GM20431 (cell line): ENCODE measurements around the gene SDSL.

ENCODE experiments used
- in situ Hi-C: fragments of 300-500 bp; cut with MseI, MboI; formaldehyde crosslinking; loops from one replicate; pipeline ENCODE4 v1.15.0; 2020; ENCODE audit warnings: low sequenced_read_pairs; ENCODE audit not compliant: unreplicated experiment

Gene SDSL

DNA sequence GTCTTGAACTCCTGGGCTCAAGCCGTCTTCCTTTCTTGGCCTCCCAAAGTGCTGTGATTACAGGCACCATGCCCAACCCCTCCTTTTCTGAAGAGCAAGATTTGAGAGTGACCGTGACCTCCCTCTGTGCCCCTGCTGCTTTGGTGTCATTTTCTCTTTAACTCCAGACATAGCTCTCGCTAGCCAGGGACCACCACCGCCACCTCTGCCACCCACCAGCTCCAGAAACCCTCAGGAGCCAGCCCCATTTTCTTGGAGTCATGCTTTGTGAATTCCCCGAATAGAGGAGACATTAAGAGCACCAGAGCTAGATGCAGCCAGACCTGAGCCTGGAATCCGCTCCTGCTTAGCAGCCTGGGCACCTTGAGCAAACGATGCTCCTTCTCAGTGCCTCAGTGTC is 18.2 kb downstream of the SDSL start:
- in situ Hi-C loops: loop anchor here (25.0 kb wide), 1 partner anchor 472 kb away; no protein-coding TSS in a partner anchor

DNA sequence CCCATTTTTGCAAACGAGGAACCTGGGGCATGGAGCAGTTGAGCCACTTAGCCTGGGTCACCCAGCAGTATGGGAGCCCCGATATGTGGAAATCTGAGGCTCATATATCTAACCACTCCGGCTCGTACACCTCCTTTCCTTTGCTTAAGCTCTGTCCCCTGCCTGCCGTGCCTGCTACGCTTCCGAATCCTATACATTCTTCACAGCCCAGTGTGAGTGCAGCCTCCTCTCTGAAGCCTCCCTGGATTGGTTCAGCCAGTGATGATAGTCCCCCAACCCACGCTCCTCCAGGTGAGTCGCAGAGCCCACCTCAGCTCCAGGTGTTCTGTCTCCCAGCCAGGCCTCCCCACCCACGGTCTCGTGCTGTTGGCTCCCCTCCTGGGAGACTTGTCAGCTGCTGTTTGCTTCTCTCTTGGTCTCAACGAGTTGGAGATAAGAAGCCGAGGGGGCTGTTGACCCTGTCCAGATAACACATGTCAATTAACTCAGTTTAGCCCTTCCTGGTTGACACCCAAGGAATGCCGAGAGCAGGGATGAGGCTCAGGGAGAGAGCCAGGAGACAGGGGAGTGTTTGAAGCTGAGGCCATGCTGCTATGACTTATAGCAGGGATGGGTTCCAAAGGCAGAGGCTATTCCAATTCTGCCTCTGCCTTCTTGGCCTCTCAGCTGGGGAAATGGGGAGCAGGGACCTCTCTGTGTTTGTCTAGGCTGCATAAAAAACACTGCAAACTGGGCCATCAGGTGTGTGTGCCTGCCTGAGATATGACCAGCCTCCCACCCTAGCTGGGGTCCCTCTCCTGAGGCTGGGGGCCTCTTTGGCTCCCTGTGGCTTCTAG is 19.0 kb downstream of the SDSL start:
- in situ Hi-C loops: loop anchor here (25.0 kb wide), 1 partner anchor 471 kb away; no protein-coding TSS in a partner anchor

DNA sequence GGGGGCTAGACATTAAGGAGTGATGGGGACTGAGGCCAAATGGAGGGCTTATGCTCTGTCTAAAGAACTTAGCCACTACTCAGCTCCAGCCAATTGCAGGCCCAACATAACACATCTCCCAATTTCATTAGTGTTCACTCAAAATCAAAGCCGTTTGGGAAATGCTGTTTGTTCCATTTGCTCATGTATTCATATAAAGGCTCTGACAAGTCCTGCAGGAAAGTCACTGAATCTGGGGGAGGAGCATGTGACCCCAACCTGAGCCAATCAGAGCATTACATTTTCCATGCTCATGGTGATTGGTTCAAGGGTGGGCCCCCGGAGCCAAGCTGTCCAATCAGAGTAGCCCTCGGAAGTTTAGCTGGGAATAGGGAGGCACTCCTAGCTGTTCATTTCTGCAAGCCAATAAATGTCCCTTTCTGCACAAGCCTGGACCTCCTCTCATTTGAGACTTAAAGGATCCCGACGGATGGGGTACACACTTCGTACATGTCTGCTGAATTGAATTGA is 20.9 kb downstream of the SDSL start:
- in situ Hi-C loops: loop anchor here (25.0 kb wide), 1 partner anchor 469 kb away; no protein-coding TSS in a partner anchor

DNA sequence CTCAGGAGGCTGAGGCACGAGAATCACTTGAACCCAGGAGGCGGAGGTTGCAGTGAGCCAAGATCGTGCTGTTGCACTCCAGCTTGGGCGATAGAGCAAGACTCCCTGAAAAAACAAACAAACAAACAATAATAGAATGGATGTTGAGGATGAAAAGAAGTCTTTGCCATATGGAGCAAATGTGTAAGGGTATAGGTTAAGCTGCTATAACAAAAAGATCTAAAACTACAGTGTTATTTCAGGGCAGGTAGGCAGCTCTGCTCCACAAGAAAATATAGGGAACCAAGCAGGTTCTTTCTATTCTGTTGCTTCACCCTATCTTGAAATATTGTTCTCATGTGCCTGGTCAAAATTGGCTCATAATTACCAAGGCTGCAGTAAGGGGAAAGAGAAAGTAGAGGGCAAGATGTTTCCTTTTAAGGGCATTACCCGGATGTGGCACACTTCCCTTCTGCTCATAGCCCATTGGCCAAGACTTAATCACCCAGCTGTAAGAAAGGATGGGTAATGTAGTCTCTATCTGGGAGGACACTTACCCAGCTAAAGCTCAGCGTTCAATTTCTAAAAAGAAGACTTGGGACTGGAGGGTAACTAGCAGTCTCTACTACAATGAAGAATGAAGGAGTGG is 23.5 kb downstream of the SDSL start:
- in situ Hi-C loops: loop anchor here (25.0 kb wide), 1 partner anchor 467 kb away; no protein-coding TSS in a partner anchor

DNA sequence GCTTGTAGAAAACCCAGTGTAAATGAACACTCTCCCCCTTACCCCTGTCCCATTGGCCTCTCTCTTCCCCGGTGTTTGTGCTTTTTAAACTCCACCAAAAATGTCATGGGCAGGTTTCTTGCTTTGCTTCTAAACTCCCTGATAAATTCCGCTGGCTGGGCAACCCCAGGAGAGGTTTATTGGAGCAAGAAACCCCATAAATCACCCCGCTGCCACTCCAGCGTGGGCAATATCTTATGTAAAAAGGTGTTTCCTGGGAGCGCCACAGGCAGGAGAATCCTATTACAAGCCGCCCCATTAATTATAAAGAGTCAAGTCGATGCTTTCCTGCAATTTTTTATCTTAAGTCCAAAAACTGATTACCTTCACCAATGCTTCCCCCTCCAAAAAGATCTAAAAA is 26.7 kb downstream of the SDSL start:
- in situ Hi-C loops: loop anchor here (25.0 kb wide), 1 partner anchor 463 kb away; no protein-coding TSS in a partner anchor

DNA sequence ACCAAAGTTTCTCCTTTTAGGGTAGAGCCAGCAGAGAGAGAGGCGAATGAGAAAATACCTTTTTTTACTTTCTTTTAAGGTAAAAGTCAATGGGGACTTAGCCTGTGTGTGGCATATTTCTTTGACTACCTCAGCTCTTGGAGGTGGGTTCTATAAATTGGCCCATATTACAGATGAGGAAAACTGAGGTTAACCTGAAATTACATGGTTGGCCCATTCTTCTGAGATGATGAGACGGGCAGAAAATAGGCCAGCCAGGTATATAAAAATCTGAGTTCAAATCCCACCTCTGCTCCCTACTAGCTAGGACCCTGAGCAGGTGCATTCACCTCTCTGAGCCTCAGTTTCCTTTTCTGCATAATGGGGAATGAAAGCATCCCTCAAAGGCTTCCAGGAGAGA is 27.1 kb downstream of the SDSL start:
- in situ Hi-C loops: loop anchor here (25.0 kb wide), 1 partner anchor 463 kb away; no protein-coding TSS in a partner anchor

DNA sequence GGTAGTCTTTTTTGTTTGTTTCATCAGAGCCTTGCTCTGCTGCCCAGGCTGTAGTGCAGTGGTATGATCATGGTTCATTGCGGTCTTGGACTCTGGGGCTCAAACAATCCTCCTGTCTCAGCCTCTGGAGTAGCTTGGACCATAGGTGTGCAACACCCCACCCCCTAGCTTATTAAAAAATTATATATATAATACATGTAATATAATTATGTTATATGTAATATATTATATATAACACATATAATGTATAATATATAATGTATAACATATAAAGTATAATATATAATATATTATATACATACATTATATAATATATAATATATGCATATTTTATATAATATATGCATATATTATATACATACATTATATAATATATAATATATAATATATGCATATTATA is 27.7 kb downstream of the SDSL start:
- in situ Hi-C loops: loop anchor here (25.0 kb wide), 1 partner anchor 462 kb away; no protein-coding TSS in a partner anchor

DNA sequence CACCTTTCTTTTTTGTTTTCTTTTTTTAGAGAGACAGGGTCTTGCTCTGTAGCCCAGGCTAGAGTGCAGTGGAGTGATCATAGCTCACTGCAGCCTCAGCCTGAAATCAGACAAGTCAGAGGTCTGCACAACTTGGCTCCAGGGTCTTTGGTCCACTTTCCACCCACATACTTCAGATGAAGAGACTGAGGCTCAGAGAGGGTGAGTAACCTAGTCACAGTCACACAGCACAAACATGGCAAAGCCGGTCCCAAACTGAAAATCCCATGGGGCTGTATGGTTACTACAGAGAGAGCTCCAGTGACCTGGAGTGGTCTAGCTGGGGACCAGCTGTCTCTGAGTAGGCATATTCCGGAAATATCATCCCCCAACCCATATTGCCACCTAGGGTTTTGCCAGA is 30.3 kb downstream of the SDSL start:
- in situ Hi-C loops: no loop called here

DNA sequence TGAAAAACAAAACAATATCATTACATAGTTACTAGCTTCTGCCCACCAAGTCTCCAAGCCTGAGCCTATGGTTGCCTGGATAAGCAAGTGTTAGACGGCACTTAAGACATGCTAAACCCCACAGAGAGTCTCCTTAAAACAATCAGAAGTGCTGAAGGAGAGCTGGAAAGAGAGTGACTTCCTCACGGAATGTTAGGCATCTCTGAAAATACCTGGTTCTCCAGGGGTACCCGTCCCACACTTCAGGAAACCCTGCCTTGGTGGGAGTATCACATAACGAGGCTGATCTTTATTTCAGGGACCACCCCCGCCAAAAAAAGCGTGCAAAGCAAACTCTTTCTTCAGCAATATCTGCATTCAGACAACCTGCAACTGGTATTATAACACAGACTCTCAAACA is 31.1 kb downstream of the SDSL start:
- in situ Hi-C loops: no loop called here

DNA sequence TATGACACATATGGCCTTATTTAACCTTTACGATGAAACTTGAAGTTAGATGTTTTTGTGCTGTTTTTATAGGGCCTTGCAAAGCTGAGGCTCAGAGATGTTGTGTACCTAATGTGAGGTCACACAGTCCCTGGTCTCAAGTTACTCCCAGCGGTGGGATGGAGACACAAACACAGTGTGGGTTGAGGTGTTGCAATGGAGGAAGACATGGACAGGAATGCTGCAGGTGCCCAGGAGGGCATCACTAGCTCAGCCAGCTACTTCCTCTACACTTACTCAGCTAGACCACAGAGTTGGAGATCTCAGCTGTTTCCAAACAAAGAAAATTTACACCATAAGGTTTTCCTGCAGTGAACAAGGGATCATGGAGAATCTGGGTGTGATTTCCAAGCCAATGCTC is 34.0 kb downstream of the SDSL start:
- in situ Hi-C loops: no loop called here

DNA sequence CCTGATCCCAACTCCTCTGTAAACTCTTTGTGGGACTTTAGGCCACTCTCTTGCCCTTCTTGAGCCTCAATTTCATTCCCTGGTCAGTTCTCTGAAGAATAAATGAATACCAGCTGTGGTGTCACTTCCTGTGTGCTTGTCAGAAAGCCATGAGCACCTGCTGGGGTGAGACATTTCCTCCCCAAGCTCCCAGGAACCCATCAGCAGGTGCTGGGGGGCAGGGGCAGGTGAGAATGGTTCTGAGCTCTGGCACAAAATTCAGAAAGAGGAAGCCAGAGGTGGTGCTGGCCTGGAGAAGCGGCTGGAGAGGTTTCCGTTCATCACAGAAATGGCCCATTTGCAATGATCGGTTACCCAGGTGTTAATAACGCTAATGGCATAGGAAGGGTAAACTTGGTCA is 34.6 kb downstream of the SDSL start:
- in situ Hi-C loops: no loop called here

DNA sequence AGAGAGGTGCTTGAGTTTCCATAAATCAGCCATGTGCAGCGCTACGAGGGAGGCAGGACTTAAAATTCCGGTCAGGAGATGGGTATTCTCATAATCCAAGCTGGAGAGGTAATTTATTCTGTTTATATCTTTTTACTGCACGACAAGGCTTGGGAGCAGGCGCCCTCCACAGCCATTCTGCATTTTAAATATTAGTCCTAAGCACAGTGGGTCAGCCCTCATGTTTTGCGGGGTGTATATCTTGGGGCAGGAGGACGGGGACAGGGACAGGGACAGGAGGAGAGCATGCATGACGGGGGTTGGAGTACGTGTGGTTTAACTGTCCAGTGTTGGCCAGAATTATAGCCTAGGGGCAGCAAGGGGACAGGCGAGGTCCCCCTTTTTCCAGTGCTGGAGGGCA is 35.0 kb downstream of the SDSL start:
- in situ Hi-C loops: no loop called here

DNA sequence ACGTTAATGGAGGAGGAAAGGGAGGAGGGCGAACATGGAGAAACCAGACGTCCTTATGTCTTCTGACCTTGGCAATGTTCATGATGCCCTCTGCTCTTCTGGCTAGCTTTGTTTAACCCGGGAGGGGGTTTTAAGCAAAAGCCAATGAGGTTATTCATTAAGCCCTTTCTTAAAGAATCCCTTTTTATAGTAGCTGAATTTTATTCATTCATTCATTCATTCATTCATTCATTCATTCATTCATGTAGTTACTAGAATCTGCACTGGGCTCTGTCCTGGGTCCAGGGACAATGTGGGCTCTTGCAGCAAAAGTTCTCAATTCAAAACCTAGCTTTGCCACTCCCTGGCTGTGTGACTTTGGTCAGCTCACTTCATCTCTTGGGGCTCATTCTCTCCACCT is 35.5 kb downstream of the SDSL start:
- in situ Hi-C loops: no loop called here

DNA sequence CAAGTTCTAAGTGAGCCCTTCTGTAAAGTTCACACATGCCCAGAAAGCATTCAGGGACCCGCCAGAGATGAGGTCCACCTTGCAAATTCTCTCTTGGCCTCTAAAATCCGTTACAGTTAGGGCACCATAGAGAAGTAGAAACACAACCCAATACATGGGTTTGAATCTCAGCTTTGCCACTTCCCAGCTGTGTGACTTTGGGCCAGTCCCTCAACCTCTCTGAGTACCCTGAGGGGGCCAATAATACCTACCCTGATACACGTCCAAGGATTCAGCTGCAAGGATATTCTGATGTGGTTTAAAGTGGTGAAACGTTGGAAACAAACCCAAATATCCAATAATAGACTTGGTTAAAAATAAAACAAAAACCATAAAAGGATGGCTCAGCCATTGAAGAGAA is 37.8 kb downstream of the SDSL start:
- in situ Hi-C loops: no loop called here

DNA sequence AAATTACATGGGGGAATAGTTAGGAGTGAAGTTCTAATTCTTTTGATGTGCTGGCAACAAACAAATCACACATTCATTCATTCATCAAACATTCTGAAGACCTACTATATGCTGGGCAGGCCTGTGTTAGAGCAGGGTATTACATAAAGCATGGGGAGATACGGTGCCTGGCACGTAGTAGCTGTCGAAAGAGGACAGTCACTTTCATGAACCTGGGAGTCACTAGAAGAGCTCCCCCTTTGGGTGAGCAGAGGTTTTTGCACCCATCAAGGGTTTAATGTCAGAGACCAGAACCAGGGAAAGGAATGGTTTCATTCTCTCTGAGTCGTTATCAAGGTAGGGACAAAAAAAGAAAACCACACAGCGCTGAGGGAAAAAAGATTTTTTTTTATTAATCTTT is 39.5 kb downstream of the SDSL start:
- in situ Hi-C loops: no loop called here

DNA sequence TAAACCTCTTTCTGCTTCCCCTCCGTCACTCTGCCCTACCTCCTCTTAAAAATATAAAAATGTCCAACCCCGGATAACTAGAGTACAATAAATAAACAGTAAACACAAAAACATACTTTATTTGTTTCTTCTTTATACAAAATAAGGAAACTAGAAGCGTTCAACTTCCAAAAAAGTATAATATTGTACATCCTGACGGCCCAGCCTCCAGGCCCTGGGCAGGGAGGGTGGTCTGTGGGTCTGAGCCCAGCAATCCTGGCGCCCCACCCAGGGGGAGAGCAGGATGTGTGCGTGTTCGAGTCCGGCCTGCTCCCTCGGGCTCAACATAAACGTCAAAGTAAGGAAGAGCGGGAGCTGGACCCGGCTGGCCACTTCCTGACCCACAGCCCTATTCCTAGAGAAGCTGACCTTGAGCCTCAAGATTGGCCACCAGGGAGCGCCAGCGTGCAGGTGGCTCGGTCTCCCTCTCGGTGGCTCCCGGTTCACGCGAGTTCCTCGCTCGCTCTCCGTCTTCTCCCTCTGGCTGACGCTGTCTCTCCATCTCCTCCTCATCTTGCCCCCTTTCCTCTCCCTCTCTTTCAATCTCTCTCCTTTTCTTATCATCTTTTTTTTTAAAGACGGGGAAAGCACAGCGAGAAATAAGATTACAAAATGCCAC is 40.1 kb downstream of the SDSL start:
- in situ Hi-C loops: no loop called here

DNA sequence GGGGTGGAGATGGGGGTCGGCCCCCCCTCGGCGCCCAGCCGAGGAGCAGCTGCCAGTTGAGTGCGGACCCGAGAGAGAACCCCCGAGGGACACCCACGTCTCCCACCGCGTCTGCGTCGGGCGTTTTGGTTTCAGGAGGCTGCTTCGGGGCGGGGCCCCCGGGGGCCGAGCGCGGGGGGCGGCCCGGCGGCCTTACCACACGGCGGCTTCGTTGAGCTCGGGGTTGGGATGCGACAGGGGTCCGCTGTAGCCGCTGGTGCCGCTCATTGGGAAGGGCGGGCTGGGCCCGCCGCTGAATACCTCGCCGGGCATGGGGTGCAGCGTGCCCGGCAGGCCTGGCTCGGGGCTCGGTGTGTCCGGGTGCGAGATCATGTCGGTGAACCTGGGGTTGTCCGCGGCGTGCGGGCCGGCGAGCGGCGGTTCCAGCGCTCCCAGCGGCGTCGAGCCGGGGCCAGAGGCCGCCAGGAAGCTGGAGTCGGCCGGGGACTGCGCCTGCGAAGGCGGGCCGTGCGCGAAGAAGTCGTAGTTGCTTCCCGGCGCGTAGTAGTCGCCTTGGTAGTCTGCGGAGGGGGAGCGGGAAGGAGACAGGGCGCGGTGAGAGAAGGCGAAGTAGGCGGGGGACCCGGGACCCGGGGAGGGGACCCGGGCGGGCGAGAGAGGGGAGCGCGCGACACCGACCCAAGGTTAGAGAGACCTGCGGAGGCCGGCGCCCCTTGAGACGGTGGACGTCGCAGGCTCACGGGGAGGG is 41.0 kb downstream of the SDSL start:
- in situ Hi-C loops: no loop called here

DNA sequence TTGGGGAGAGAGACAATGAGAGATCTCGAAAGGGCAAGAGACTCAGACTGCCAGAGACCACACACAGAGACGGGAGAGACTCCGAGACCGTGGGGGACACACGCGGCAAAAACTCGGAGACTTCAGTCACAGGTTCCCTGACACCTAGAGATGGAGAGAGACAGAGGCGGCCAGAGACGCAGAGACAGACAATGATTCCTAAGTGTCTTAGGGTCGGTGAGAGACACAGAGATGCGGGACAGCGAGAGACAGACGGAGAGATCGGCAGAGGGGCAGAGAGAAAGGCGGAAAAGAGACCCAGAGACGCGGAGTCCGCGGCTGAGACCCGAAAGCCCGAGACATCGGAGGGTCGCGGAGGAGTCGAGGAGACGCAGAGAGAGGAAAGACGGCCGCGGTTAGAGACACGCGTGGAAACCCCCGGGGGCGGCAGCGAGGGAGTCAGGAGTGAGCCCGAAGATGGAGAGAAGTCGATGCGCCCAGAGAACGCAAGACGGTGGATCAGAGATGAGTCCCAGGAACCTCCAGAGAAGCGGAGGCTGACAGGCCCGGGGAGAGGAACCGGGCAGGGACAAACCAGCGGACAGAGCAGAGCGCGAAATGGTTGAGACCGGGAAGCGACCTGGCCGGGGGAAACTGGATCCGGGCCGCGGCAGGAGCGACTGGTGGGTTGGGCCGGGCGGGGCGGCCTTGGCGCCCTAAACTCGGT is 41.7 kb downstream of the SDSL start:
- in situ Hi-C loops: no loop called here

DNA sequence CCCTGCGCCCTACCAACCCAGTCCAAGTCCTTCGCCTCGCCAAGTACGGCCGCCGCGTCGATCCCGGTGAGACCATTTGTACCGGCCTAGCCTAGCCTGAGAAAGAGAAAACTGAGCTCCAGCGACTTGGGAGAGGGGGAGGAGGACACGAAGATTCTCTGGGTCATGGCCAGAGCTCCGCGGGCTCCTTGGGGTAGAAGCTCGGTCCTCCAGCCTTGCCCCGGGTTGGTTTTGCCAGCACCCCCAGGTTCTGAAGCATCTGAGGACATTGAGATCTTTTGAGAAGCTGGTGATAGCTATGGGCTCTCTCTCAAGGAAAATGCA is 42.2 kb downstream of the SDSL start:
- in situ Hi-C loops: no loop called here
